Activated naive CD8-positive, alpha-beta T cell treated with anti-CD3 and anti-CD28 coated beads, Interleukin-2, amount 50 U/mL, for 16 hours (primary cell): ENCODE results near the gene CYP27A1.

Experiments
- DNase-seq: peaks from one replicate; pipeline ENCODE4 v3.0.0-alpha.2; 2020; ENCODE audit warnings: low read depth, low spot score

Gene CYP27A1

DNA sequence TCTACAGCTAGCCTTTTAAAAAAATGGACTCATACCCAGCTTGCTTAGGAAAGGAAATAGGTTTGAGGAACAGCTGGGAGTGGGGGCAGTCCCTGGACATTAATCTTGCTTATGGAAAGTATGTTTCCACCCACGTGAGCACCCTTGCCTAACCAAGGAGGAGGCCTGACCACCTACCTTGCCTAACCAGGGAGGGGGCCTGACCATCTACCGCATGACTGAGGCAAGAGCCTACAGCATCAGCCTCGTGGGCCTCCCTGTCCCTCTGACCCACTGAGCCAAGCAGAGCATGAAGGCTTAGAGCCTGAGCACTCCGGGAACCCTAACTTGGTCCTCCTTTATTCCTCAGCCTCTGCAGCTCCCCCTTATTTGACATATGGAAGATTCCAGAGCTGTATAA, 29.4 kb downstream of the CYP27A1 start:
- DNase-seq: no peak

GRCh38 chr2:218812096-218812815, 30.3 kb downstream of the CYP27A1 start:
- DNase-seq: no peak

DNA sequence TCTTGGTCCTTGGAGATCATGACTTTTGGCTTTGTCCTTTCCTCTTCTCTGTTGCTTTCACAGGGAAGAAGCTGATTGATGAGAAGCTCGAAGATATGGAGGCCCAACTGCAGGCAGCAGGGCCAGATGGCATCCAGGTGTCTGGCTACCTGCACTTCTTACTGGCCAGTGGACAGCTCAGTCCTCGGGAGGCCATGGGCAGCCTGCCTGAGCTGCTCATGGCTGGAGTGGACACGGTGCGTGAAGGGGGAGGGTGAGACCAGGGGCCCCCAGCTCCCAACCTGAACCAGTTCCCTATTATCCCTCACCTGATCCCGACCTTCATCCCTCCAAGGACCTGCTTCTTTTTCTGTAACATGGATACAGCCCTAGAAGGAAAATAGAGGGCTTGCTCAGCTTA, 30.9 kb downstream of the CYP27A1 start:
- no peak for DNase-seq

DNA sequence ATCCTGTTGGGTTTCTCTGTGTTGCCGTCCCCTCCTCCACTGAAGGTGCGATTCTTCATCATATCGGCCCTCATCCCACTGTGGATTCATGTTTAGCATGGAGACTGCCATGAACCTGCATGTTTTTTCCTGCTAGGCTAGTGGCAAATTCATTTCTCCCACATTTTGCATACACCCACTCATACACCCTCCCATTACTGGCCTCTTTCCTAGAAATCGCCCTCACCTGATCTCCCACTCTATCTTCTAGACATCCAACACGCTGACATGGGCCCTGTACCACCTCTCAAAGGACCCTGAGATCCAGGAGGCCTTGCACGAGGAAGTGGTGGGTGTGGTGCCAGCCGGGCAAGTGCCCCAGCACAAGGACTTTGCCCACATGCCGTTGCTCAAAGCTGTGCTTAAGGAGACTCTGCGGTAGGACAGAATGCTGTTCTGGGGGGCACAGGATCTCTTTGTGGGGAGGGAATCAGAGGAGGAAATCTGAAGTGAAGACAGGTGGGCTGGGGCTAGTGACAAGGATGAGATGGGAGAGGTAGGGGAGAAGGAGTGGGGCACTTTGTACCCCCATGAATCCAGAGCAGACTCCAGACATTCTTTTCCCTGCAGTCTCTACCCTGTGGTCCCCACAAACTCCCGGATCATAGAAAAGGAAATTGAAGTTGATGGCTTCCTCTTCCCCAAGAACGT, 32.0 kb downstream of the CYP27A1 start:
- no peak for DNase-seq

GRCh38 chr2:218814540-218815243, 32.7 kb downstream of the CYP27A1 start:
- DNase-seq: no peak

DNA sequence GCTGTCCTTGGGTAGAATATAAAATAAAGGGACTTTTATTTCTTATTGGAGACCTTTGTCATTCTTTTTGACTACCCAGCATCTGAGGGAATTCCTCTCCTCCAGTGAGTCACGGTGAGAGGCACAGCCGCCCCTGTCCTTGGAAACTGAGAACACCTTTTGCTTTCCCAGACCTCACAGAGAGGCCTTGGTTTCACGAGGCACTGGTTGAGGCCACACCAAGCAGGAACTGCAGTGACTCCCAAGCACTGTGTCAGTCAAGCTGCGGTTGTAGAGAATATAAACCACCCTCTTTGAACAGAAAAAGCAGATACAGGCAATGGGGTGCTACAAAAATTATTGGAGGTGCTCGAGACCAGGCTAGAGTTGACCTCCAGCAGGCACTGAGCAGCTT, 33.3 kb downstream of the CYP27A1 start:
- DNase-seq: no peak

GRCh38 chr2:218815649-218816048, 33.7 kb downstream of the CYP27A1 start:
- DNase-seq: no peak

GRCh38 chr2:218816561-218817011, 34.6 kb downstream of the CYP27A1 start:
- DNase-seq: no peak

- no peak for DNase-seq
Measured at GRCh38 chr2:218819093-218819492, 37.1 kb downstream of the CYP27A1 start.

DNA sequence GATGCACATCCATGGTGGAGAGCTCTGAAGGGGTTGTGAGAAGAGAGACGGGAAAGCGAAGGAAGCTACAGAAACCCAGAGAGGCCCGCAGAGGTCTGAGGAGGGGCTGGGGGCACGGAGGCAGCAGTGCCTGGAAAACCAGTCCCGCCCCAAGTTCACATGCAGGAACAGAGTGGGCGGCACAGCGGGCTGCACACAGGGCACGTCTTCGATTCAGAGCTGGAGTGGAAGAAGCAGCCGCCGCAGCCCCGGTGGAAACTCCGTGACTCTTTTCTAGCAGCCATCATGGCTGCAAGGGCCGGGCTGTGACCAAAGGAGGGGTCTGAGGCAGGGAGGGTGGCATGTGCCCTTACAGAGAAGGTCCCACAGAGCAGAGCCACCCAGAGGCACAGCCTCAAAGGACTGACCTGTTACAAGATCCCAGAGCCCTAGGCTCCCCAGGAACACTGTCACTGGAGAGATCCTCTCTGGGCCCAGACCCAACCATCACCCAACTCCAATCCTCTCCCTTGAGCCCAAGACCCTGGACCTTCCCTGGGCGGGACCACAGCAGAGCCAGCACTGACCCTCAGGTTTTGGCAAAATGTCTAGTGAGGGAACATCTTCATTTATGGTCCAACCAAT, 38.9 kb downstream of the CYP27A1 start:
- no peak for DNase-seq

GRCh38 chr2:218821605-218822211, 39.8 kb downstream of the CYP27A1 start:
- no peak for DNase-seq

DNA sequence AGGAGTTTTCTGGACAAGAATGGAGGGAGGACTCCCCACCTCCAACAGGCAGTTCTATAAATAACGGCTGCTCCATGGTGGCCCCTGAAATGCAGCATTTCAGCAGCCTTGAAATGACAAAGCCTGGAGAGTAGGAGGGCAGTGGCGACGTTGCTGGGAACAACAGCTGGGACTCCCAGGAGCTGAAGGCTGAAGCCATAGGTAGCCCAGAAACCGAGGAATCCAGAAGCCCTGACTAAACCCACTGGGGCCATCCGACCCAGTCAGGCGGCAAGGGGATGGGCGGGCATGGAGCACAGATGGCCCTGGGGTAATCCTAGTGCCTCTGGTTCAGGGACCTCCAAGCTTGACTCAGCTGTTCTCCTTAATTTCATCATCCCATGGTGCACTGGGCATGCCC, 40.7 kb downstream of the CYP27A1 start:
- no peak for DNase-seq

GRCh38 chr2:218823196-218823855, 41.4 kb downstream of the CYP27A1 start:
- DNase-seq: no peak

DNA sequence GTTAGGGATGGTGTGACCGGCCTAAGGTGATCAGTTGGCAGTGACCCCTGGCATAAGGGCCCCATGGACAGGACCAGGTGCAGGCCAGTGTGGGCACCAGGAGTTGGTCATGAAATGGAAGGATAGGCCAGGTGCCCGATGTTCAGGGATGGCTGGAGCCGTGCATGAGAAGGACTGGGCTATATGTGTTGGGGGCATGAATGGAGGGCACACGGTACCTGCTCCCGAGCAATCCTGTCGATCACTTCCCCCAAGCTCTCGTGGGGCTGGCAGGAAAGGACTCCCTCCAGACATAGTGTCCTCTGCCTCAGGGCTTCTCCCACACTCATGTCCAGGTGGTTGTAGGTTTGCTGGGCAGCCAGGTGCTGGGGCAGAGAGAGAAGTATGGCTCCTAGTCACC, 42.1 kb downstream of the CYP27A1 start:
- no peak for DNase-seq

- no peak for DNase-seq
Measured at GRCh38 chr2:218826791-218827190, 44.8 kb downstream of the CYP27A1 start.

DNA sequence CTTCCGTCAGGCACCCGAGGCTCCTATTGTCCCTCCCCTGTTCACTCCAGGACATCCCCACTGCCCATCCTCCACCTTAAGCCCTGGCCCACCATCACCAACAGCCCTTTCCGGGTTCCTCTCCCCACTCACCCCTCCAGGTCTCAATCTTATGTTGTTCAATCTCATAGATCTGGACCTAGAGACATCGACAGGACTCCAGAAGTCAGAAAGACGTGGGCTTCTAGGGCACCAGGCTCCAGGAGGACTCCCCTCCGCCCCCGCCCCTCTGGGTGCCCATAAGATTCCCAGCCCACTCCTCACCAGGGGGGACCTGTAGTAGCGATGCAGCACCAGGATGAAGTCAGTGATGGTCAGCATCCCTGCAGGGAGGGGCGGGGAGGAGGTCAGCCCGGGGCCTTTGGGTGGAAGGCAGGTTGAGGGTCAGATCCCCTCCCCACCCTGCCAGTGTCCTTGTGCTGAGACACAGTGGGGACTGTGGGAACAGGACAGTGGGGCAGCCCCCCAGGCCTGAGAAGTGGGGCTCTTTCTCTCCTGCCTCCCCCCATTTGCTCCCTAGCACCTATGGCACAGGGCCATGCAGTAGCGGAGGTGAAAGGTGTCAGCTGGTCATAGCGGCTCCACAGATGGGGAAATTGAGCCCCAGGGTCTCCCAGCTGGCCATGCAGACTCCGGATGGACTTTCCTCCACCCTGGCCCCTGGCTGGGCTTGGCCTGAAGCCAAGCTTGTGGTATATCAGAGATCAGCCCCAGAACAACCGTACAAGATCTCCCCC, 45.9 kb downstream of the CYP27A1 start:
- DNase-seq: no peak

DNA sequence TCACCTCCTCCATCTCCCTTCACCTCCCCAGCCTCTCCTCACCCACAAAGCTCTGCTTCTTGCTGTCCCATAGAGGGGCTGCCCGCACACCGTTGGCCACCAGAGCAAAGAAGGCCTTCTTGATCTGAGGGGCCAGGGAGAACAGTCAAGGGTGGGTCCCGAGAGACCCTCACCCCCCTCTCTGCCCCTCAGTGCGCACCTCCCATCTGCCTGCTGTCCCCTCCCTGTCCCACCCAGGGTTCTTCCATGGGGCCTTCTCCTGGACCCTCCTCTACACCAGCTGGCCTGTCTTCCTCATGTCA, 46.5 kb downstream of the CYP27A1 start:
- DNase-seq: no peak

GRCh38 chr2:218829868-218830451, 48.0 kb downstream of the CYP27A1 start:
- DNase-seq: no peak

DNA sequence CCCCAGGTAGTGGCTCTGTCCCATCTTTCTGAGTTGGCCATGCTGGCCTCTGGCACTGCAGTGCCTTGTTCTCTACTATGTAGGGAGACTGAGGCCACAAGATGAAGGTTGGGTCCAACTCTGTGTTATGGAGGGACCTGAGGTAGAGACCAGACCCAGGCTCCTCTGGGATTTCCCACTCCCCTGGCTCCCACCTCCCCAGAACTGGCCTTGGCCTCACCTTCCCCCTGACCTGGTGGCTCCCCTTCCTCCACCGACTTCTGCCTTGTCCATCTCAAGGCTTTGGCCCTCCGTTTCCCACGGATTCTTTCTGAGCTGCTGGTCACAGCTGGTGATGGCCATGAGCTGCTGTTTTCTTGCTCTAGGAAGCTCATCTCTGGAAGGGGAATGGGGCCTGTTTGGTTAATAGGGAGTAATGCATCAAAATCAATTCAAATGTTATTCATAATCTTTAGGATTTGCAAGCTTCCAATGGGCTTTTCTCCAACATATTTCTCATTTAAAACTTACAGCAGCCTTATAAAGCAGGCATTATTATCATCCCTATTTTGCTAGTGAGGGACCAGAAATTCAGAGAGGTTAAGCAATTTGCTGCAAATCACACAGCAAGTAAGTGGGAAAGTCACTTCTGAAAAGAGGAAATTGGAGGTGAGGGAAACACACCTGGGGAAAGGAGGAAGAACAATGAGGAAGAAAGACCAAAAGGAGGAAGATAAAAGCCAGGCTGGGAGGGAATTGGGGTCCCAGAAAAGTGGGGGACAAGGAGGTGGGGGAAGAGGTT, 48.8 kb downstream of the CYP27A1 start:
- DNase-seq: no peak
